Measurements from ENCODE around the gene RDH8. TPM values are rescaled to one million over a fixed set of nuclear protein-coding genes. Genes with fewer than 3 reads are reported as not detected.

RDH8 gene
- total RNA-seq, 1 experiment from 2014 or later, result not detected

- Histone ChIP-seq H3K9me3 (ENCODE audit: low read length) (no peaks in the 10 kb centered on the region), H3K36me3 (ENCODE audit: low read depth, low read length) (no peaks in the 10 kb centered on the region), H3K4me1 (ENCODE audit: insufficient read depth, low read length) (peaks cover 12% of the 10 kb centered on the region; the same call in 1 of the 2 replicates), H3K9ac (ENCODE audit: low read length) (no peak overlapping the region), H3K4me3 (ENCODE audit: low read length) (no peak overlapping the region), H3K4me2 (ENCODE audit: low read length) (peak overlapping the region; percentile 61; the same call in 1 of the 2 replicates), H3F3A (ENCODE audit: low read length, unreplicated experiment) (no peaks in the 10 kb centered on the region), H2AFZ (ENCODE audit: low read length) (no peak overlapping the region), H3K27ac (ENCODE audit: low read length) (no peak overlapping the region), H3K27me3 (ENCODE audit: low read length) (peaks cover 54% of the 10 kb centered on the region), H3K79me2 (ENCODE audit: low read length) (no peaks in the 10 kb centered on the region), H4K20me1 (ENCODE audit: low read length) (no peaks in the 10 kb centered on the region), H3K9me2 (replicated peaks; ENCODE audit: low read length) (no peaks in the 10 kb centered on the region)
- TF ChIP-seq EZH2 (IDR thresholded peaks at IDR 0.05; ENCODE audit: low read length, unreplicated experiment), result no peak
- no peak for TF ChIP-seq CTCF (conservative IDR thresholded peaks at IDR 0.05; ENCODE audit: low read depth, low read length)
- no peak for TF ChIP-seq EZH2phosphoT487 (IDR thresholded peaks at IDR 0.05; ENCODE audit: borderline replicate concordance, low read length)
- DNase-seq (no peak), ATAC-seq (no peak)
- intact Hi-C loops (cut with micrococcal nuclease), result no loop called here
- ChIA-PET POLR2A (ENCODE audit: unreplicated experiment) (interaction anchor here (0.6 kb wide), 1 partner anchor 79 kb away, joined by 9 read pairs; no protein-coding TSS in a partner anchor), CTCF (no interaction called here)
- BruUV-seq (replicated peaks), result no TSS peak
These were observed 3.5 kb upstream of the RDH8 start for GRCh38 chr19:10009714-10010224.

- H3K4me1 ChIP-seq (ENCODE audit: insufficient read depth, low read length), result peaks cover 12% of the 10 kb centered on the region; the same call in 1 of the 2 replicates
- no peak within 1 kb of the TSS for H3K27ac ChIP-seq (ENCODE audit: low read length)
- no peak within 1 kb of the TSS for H2AFZ ChIP-seq (ENCODE audit: low read length)
- no peaks in the 10 kb centered on the region for H3K36me3 ChIP-seq (ENCODE audit: low read depth, low read length)
- no peaks in the 10 kb centered on the region for H3F3A ChIP-seq (ENCODE audit: low read length, unreplicated experiment)
- H3K9me3 ChIP-seq (ENCODE audit: low read length), result no peaks in the 10 kb centered on the region
- no peaks in the 10 kb centered on the region for H4K20me1 ChIP-seq (ENCODE audit: low read length)
- peak within 1 kb of the TSS; percentile 61 for H3K4me2 ChIP-seq (ENCODE audit: low read length)
- no peaks in the 10 kb centered on the region for H3K9me2 ChIP-seq (replicated peaks; ENCODE audit: low read length)
- ATAC-seq, result peak; percentile 41
- CTCF ChIA-PET, result no interaction called here
- POLR2A ChIA-PET (ENCODE audit: unreplicated experiment), result interaction anchor here (0.6 kb wide), 1 partner anchor 79 kb away, joined by 9 read pairs; no protein-coding TSS in a partner anchor
- intact Hi-C loops (cut with micrococcal nuclease), result no loop called here
- H3K4me3 ChIP-seq (ENCODE audit: low read length), result no peak within 1 kb of the TSS
- BruUV-seq (replicated peaks), result no TSS peak
- H3K79me2 ChIP-seq (ENCODE audit: low read length), result no peaks in the 10 kb centered on the region
- H3K27me3 ChIP-seq (ENCODE audit: low read length), result peaks cover 54% of the 10 kb centered on the region
- DNase-seq, result no peak
- TF ChIP-seq EZH2 (IDR thresholded peaks at IDR 0.05; ENCODE audit: low read length, unreplicated experiment), result no peak
- no peak for TF ChIP-seq EZH2phosphoT487 (IDR thresholded peaks at IDR 0.05; ENCODE audit: borderline replicate concordance, low read length)
- TF ChIP-seq CTCF (conservative IDR thresholded peaks at IDR 0.05; ENCODE audit: low read depth, low read length), result no peak
- H3K9ac ChIP-seq (ENCODE audit: low read length), result no peak within 1 kb of the TSS
These were observed 3.0 kb upstream of the RDH8 start, which contains the start of gene COL5A3 for GRCh38 chr19:10010247-10010691. Gene COL5A3 (minus strand): TSS chr19:10010504. CDS start chr19:10010385, 119 bp downstream.

GRCh38 chr19:10010939-10011338, 2.3 kb upstream of the RDH8 start:
- TF ChIP-seq EZH2phosphoT487 (IDR thresholded peaks at IDR 0.05; ENCODE audit: borderline replicate concordance, low read length) (no peak), CTCF (conservative IDR thresholded peaks at IDR 0.05; ENCODE audit: low read depth, low read length) (no peak), EZH2 (IDR thresholded peaks at IDR 0.05; ENCODE audit: low read length, unreplicated experiment) (no peak)
- Histone ChIP-seq H3K36me3 (ENCODE audit: low read depth, low read length) (no peaks in the 10 kb centered on the region), H3K4me3 (ENCODE audit: low read length) (no peak overlapping the region), H3K4me2 (ENCODE audit: low read length) (no peak overlapping the region), H3K4me1 (ENCODE audit: insufficient read depth, low read length) (peaks cover 12% of the 10 kb centered on the region; the same call in 1 of the 2 replicates), H3F3A (ENCODE audit: low read length, unreplicated experiment) (no peaks in the 10 kb centered on the region), H3K9me2 (replicated peaks; ENCODE audit: low read length) (no peaks in the 10 kb centered on the region), H3K9ac (ENCODE audit: low read length) (no peak overlapping the region), H3K79me2 (ENCODE audit: low read length) (no peaks in the 10 kb centered on the region), H2AFZ (ENCODE audit: low read length) (no peak overlapping the region), H4K20me1 (ENCODE audit: low read length) (no peaks in the 10 kb centered on the region), H3K27ac (ENCODE audit: low read length) (no peak overlapping the region), H3K9me3 (ENCODE audit: low read length) (no peaks in the 10 kb centered on the region), H3K27me3 (ENCODE audit: low read length) (peaks cover 54% of the 10 kb centered on the region)
- DNase-seq (no peak), ATAC-seq (no peak)
- intact Hi-C loops (cut with micrococcal nuclease), result no loop called here
- POLR2A ChIA-PET (ENCODE audit: unreplicated experiment), result no interaction called here
- no TSS peak for BruUV-seq (replicated peaks)
- CTCF ChIA-PET, result no interaction called here

Data from PC-3 (cell line).